ENCODE measurements around the gene CMSS1.
"Not testable (repeated sequence)": the region's sequence is repeated elsewhere in the genome, so short reads cannot be mapped to it uniquely, and the experiment has no call there.

DNA sequence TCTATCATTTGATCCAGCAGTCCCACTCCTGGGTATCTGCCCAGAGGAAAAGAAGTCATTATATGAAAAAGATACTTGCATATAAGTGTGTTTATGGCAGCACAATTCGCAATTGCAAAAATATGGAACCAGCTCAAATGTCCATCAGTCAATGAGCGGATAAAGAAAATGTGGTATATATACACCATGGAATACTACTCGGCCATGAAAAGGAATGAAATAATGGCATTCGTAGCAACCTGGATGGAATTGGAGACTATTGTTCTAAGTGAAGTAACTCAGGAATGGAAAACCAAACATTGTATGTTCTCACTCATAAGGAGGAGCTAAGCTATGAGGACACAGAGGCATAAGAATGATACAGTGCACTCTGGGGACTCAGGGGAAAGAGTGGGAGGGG lies 24.3 kb downstream of the CMSS1 start:
- TF ChIP-seq, protein P1, sequence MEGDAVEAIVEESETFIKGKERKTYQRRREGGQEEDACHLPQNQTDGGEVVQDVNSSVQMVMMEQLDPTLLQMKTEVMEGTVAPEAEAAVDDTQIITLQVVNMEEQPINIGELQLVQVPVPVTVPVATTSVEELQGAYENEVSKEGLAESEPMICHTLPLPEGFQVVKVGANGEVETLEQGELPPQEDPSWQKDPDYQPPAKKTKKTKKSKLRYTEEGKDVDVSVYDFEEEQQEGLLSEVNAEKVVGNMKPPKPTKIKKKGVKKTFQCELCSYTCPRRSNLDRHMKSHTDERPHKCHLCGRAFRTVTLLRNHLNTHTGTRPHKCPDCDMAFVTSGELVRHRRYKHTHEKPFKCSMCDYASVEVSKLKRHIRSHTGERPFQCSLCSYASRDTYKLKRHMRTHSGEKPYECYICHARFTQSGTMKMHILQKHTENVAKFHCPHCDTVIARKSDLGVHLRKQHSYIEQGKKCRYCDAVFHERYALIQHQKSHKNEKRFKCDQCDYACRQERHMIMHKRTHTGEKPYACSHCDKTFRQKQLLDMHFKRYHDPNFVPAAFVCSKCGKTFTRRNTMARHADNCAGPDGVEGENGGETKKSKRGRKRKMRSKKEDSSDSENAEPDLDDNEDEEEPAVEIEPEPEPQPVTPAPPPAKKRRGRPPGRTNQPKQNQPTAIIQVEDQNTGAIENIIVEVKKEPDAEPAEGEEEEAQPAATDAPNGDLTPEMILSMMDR (IDR thresholded peaks at IDR 0.05), result not testable (repeated sequence)
- TF ChIP-seq CHD2 (IDR thresholded peaks at IDR 0.05; ENCODE audit: low read length, partially characterized antibody); CBX2 (IDR thresholded peaks at IDR 0.05; ENCODE audit: borderline replicate concordance, low read depth): not testable (repeated sequence)

All from A549 (cell line).